NCI-H187 (cell line): ENCODE results near the gene DEAF1.

ENCODE experiments used
- DNase-seq, 2 experiments: peaks; one replicate each; lab custom pipeline; 2025; lab: John Stamatoyannopoulos, UW

The DEAF1 gene

GRCh38 chr11:611001-611996 lies 83.7 kb downstream of the DEAF1 start:
- DNase-seq = no peak

- DNase-seq = no peak
Measured at GRCh38 chr11:610146-610801, 84.7 kb downstream of the DEAF1 start.

DNA sequence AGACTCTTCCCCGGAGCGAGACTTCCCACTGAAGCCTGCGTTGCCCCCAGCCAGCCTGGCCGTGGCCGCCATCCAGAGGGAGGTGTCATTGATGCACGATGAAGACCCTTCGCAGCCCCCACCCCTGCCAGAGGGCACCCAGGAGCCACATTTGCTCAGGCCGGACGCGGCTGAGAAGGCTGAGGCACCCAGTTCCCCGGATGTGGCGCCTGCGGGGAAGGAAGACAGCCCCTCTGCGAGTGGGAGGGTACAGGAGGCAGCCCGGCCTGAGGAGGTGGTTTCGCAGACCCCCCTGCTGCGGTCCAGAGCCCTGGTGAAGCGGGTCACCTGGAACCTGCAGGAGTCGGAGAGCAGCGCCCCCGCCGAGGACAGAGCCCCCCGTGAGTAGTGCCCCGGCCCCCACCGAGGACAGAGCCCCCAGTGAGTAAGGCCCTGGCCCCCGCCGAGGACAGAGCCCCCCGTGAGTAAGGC lies 85.6 kb downstream of the DEAF1 start:
- DNase-seq = no peak

DNA sequence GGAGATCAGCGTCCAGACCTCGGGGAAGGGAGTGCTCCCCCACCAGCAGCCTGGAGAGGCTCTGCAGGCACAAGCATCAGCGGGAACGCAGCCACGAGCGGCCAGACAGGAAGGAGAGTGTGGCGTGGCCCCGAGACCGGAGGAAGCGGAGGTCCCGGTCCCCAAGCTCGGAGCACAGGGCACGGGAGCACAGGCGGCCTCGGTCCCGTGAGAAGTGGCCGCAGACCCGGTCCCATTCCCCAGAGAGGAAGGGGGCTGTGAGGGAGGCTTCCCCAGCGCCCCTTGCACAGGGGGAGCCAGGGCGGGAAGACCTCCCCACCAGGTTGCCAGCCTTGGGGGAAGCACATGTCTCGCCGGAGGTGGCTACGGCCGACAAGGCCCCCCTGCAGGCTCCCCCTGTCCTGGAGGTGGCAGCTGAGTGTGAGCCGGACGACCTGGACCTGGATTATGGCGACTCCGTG lies 86.2 kb downstream of the DEAF1 start:
- DNase-seq = no peak

GRCh38 chr11:607971-608659 lies 86.9 kb downstream of the DEAF1 start:
- DNase-seq = no peak

GRCh38 chr11:607020-607780 lies 87.8 kb downstream of the DEAF1 start:
- DNase-seq = no peak

GRCh38 chr11:606245-606644 lies 88.8 kb downstream of the DEAF1 start:
- no peak for DNase-seq

DNA sequence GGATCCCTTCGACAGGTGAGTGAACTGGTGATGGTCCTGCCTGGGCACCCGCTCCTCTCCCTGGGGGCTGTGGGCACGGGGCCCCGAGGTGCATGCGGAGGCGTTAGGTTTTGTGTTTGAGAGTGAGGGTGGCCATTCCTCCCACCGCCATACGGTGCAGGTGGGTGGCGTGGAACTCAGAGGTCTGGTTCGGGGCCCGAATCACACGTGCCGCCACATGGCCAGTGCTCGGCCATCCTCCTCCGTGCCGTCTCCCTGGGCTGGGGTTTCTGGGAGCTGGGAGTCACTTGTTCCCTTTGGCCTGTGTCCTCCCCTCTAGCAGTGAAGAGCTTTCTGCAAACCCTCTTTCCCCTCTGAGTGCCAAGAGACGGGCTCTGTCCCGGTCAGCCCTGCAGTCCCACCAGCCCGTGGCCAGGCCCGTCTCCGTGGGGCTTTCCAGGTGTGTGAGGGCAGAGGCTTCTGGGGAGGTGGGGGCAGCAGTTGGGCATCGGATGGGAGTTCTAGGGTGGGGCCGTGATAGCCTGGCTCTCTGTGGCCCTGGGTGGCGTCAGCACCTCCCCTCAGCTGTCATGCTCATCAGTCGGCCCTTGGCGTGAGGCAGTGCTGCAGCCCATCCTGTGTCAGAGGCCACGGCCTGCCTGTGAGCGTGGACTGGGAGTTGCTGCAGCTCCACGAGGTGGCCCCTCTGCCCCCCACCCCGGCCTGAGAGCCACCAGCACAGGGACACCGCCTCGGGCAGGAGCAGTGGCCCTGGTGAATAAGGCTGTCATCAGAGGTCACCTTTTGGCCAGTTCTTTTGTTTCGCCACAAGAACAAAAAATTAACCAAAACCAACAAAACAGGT lies 89.5 kb downstream of the DEAF1 start:
- DNase-seq = no peak

DNA sequence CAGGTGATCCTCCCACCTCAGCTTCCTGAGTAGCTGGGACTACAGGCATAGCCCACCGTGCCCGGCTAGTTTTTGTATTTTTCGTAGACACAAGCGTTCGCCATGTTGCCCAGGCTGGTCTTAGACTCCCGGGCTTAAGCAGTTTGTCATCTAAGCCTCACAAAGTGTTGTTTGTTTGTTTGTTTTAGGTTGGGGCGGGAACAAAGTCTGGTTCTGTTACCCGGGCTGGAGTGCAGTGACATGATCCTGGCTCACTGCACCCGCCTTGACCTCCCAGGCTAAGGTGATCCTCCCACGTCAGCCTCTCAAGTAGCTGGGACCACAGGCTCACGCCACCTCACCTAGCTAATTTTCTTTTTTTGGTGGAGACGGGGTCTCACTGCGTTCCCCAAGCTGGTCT lies 91.9 kb downstream of the DEAF1 start:
- no peak for DNase-seq

DNA sequence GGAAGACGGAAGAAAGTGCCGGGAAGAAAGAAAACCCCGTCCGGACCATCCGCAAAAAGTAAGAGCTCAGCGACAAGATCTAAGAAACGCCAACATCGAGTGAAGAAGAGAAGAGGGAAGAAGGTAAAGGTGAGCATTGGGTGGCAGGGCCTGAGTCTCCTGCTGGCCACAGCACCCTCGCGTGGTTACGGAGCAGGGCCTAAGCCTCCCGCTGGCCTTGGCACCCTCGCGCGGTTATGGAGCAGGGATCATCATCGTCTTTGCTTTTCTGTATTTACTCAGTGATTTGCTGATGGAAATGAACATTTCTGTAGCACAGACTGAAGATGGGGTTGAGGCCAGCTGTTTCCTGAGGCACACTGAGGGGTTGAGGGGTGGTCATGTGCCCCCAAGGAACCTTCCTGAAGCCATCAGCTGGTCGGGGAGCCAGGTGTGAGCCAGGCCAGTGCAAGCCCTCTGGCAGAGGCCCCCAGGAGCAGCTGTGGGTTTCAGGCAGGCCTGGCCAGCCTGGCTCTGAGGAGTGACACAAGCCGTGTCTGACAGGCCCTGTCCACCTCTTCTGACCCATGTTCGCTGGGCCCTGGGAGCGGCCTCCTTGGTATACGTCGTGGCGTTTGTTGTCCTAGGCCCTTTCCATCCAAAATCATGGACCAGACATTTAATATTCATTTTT lies 93.3 kb downstream of the DEAF1 start:
- no peak for DNase-seq

GRCh38 chr11:598005-598680 lies 96.9 kb downstream of the DEAF1 start:
- no peak for DNase-seq

- no peak for DNase-seq
Measured at GRCh38 chr11:597166-597725, 97.8 kb downstream of the DEAF1 start.

DNA sequence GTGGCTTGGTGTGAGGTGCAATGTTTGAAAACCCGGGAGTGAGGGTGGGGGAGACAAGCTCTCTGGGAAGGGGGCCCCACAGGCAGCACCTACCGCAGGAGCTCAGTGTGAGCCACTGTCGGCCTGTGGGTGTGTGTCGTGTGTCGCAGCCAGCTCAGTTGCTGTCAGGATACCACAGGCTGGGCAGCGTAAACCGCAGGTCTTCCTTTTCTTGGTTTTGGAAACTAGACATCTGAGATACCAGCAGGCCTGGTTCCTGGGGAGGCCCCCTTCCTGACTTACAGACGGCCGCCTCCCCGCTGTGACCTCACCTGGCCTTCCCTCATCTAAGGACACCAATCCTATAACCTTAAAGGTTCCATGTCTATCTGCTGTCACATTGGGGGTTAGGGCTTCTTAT lies 98.6 kb downstream of the DEAF1 start:
- no peak for DNase-seq

GRCh38 chr11:595400-595799 lies 99.6 kb downstream of the DEAF1 start:
- no peak for DNase-seq
